ENCODE data around the gene CROT. TPM values are rescaled to one million over a fixed set of nuclear protein-coding genes. Genes with fewer than 3 reads are reported as not detected.

Gene CROT
- total RNA-seq, 1 experiment from 2014 or later = 0.80 TPM

DNA sequence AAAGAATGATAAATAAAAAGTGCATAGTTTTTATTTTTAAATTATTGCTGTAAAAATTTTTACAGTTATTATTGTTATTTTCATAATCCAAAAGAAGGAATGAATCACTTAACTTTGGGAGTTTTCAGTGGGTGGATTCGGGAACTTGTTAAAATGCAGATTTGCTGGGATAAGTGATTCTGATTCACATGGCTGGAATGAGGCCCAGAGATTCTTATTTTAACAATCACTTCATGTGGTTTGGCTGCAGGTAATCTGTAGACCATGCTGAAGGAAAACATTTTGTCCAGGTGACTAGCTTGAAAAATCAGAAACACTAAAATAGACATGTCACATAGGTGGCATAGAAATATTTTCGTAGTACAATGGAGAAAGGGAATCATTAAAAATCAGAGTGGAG lies 13.9 kb downstream of the CROT start:
- Histone ChIP-seq H3K4me3 (ENCODE audit: insufficient read depth, low read depth, low read length) (no peak overlapping the region), H3K27me3 (ENCODE audit: control insufficient read depth, insufficient read depth, low read length) (no peaks in the 10 kb centered on the region), H3K36me3 (replicated peaks; ENCODE audit: control insufficient read depth, insufficient read depth, low read length) (no peaks in the 10 kb centered on the region; the same call in 1 of the 2 replicates)
- no peak for DNase-seq

DNA sequence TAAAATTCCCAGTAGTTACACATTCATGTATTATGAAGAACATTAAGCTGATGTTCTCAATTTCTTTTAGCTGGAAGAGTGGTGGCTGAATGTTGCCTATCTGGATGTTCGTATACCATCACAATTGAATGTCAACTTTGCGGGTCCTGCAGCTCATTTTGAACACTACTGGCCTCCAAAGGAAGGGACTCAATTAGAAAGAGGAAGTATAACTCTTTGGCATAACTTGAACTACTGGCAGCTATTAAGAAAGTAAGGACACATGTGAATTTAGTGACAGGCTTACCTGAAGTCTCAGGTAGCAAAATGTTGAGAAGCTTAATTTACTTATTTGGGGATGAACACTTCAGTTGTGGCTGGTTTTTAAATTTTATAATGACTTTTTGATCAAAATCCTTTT lies 15.9 kb downstream of the CROT start:
- DNase-seq = no peak
- no peaks in the 10 kb centered on the region for H3K36me3 ChIP-seq (replicated peaks; ENCODE audit: control insufficient read depth, insufficient read depth, low read length)
- H3K27me3 ChIP-seq (ENCODE audit: control insufficient read depth, insufficient read depth, low read length) = no peaks in the 10 kb centered on the region
- H3K4me3 ChIP-seq (ENCODE audit: insufficient read depth, low read depth, low read length) = no peak overlapping the region

DNA sequence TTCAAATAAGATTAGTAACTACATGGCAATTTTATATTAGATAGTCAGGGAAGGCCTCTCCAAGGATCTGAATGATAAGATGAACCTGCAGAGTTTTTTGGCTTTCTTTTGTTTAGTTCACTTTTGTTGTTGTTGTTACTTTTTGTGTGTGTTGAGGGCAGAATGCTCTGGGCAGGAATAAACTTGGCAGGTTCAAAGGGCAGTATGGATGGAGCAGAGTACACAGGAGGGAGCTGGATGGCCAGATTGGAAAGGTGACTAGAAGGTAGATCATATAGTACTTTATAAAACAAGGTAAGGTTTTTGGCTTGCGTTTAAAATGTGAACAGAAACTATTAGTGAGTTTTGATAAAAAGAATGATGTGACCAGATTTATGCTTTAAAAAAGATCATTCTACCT lies 17.9 kb downstream of the CROT start:
- no peak for DNase-seq
- Histone ChIP-seq H3K27me3 (ENCODE audit: control insufficient read depth, insufficient read depth, low read length) (no peaks in the 10 kb centered on the region), H3K36me3 (replicated peaks; ENCODE audit: control insufficient read depth, insufficient read depth, low read length) (no peaks in the 10 kb centered on the region), H3K4me3 (ENCODE audit: insufficient read depth, low read depth, low read length) (no peak overlapping the region)

GRCh38 chr7:87364246-87364645 lies 18.8 kb downstream of the CROT start:
- Histone ChIP-seq H3K27me3 (ENCODE audit: control insufficient read depth, insufficient read depth, low read length) (no peaks in the 10 kb centered on the region), H3K4me3 (ENCODE audit: insufficient read depth, low read depth, low read length) (no peak overlapping the region), H3K36me3 (replicated peaks; ENCODE audit: control insufficient read depth, insufficient read depth, low read length) (no peaks in the 10 kb centered on the region)
- DNase-seq = no peak

- no peak for DNase-seq
- H3K4me3 ChIP-seq (ENCODE audit: insufficient read depth, low read depth, low read length) = no peak overlapping the region
- no peaks in the 10 kb centered on the region; the same call in 1 of the 2 replicates for H3K36me3 ChIP-seq (replicated peaks; ENCODE audit: control insufficient read depth, insufficient read depth, low read length)
- no peaks in the 10 kb centered on the region for H3K27me3 ChIP-seq (ENCODE audit: control insufficient read depth, insufficient read depth, low read length)
Measured at GRCh38 chr7:87369216-87369615, 23.8 kb downstream of the CROT start.

- H3K27me3 ChIP-seq (ENCODE audit: control insufficient read depth, insufficient read depth, low read length) = no peaks in the 10 kb centered on the region
- no peaks in the 10 kb centered on the region; the same call in 1 of the 2 replicates for H3K36me3 ChIP-seq (replicated peaks; ENCODE audit: control insufficient read depth, insufficient read depth, low read length)
- DNase-seq = no peak
- no peak overlapping the region for H3K4me3 ChIP-seq (ENCODE audit: insufficient read depth, low read depth, low read length)
Measured at GRCh38 chr7:87370660-87371180, 25.3 kb downstream of the CROT start.

- no peak for DNase-seq
- H3K4me3 ChIP-seq (ENCODE audit: insufficient read depth, low read depth, low read length) = no peak overlapping the region
- no peaks in the 10 kb centered on the region for H3K27me3 ChIP-seq (ENCODE audit: control insufficient read depth, insufficient read depth, low read length)
- no peaks in the 10 kb centered on the region for H3K36me3 ChIP-seq (replicated peaks; ENCODE audit: control insufficient read depth, insufficient read depth, low read length)
Measured at GRCh38 chr7:87375662-87376435, 30.4 kb downstream of the CROT start.

DNA sequence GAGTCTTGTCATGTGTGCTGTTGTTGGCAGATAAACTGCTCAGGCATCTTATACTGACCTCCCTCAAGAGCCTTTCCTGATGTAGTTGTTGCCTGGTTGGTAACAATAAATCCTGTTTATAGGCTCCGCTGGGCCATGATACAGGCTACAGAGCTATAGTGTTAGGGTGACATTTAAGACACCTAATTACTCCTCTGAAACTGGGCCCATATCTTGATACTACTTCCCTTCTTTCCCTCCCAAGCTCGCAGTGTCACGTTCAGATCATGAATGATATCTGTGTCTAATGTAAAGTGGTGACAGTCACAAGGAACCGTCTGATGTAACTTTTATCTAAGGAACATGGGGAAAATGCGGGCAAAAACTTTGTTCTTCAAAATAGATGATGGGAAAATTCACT lies 35.4 kb downstream of the CROT start:
- DNase-seq = no peak
- H3K4me3 ChIP-seq (ENCODE audit: insufficient read depth, low read depth, low read length) = no peak overlapping the region
- H3K27me3 ChIP-seq (ENCODE audit: control insufficient read depth, insufficient read depth, low read length) = no peaks in the 10 kb centered on the region
- H3K36me3 ChIP-seq (replicated peaks; ENCODE audit: control insufficient read depth, insufficient read depth, low read length) = no peaks in the 10 kb centered on the region

- no peak overlapping the region for H3K4me3 ChIP-seq (ENCODE audit: insufficient read depth, low read depth, low read length)
- no peaks in the 10 kb centered on the region for H3K27me3 ChIP-seq (ENCODE audit: control insufficient read depth, insufficient read depth, low read length)
- no peaks in the 10 kb centered on the region for H3K36me3 ChIP-seq (replicated peaks; ENCODE audit: control insufficient read depth, insufficient read depth, low read length)
- no peak for DNase-seq
Measured at GRCh38 chr7:87391020-87391701, 45.7 kb downstream of the CROT start.

- Histone ChIP-seq H3K4me3 (ENCODE audit: insufficient read depth, low read depth, low read length) (no peak overlapping the region), H3K36me3 (replicated peaks; ENCODE audit: control insufficient read depth, insufficient read depth, low read length) (no peaks in the 10 kb centered on the region), H3K27me3 (ENCODE audit: control insufficient read depth, insufficient read depth, low read length) (no peaks in the 10 kb centered on the region)
- DNase-seq = no peak
Measured at GRCh38 chr7:87395442-87396020, 50.1 kb downstream of the CROT start.

GRCh38 chr7:87398446-87398845 lies 53.0 kb downstream of the CROT start:
- DNase-seq = no peak
- Histone ChIP-seq H3K27me3 (ENCODE audit: control insufficient read depth, insufficient read depth, low read length) (no peaks in the 10 kb centered on the region), H3K36me3 (replicated peaks; ENCODE audit: control insufficient read depth, insufficient read depth, low read length) (no peaks in the 10 kb centered on the region), H3K4me3 (ENCODE audit: insufficient read depth, low read depth, low read length) (no peak overlapping the region)

DNA sequence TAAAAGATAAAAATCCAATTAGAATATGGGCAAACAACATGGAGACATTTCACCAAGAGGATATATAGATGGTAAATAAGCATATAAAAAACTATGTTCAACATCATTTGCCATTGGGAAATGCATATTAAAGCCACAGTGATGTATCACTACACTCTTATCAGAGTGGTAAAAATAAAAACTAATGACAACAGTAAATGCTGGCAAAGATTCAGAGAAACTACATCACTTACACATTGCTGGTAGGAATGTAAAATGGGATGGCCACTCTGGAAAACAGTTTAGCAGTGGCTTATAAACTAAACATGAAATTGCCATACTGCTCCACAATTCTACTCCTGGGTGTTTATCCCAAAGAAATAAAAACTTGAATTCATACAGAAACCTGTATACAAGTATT lies 59.2 kb downstream of the CROT start:
- Histone ChIP-seq H3K4me3 (ENCODE audit: insufficient read depth, low read depth, low read length) (no peak overlapping the region), H3K27me3 (ENCODE audit: control insufficient read depth, insufficient read depth, low read length) (no peaks in the 10 kb centered on the region), H3K36me3 (replicated peaks; ENCODE audit: control insufficient read depth, insufficient read depth, low read length) (no peaks in the 10 kb centered on the region)
- no peak for DNase-seq

- no peak for DNase-seq
- no peak overlapping the region for H3K4me3 ChIP-seq (ENCODE audit: insufficient read depth, low read depth, low read length)
- no peaks in the 10 kb centered on the region for H3K27me3 ChIP-seq (ENCODE audit: control insufficient read depth, insufficient read depth, low read length)
- no peaks in the 10 kb centered on the region for H3K36me3 ChIP-seq (replicated peaks; ENCODE audit: control insufficient read depth, insufficient read depth, low read length)
Measured at GRCh38 chr7:87411186-87411585, 65.7 kb downstream of the CROT start.

DNA sequence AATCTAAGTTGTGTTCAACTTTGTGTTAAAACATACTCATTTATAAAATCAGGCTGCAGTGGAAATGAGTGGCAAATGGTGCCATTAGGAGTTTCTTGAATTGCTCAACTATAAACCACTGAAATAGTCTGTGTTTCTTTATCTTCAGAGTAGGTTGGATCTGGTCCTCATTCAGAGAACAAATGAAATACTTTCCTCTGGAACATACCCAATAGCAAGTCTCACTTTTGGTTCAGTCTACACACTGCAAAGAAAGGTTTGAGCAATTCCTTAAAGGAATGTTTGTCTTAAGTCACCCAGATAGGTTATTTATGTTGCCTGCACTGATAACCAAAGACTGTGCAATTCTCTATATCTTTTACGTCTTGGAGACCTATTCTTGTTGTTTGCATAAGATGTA lies 67.6 kb downstream of the CROT start:
- Histone ChIP-seq H3K27me3 (ENCODE audit: control insufficient read depth, insufficient read depth, low read length) (no peaks in the 10 kb centered on the region), H3K4me3 (ENCODE audit: insufficient read depth, low read depth, low read length) (no peak overlapping the region), H3K36me3 (replicated peaks; ENCODE audit: control insufficient read depth, insufficient read depth, low read length) (no peaks in the 10 kb centered on the region)
- no peak for DNase-seq

All from H7 (cell line).